GM21737 (cell line): Measurements from ENCODE around the gene ZSWIM3.
A peak's percentile ranks its signal among the peaks of the same experiment; 100 is the strongest.
"Not testable (repeated sequence)": the region's sequence is repeated elsewhere in the genome, so short reads cannot be mapped to it uniquely, and the experiment has no call there.

ENCODE experiments used
- ATAC-seq: cut with Tn5 transposase; IDR thresholded peaks from one replicate; pipeline ENCODE4 v1.9.1; 2021; ENCODE audit warnings: mild to moderate bottlenecking, moderate library complexity; ENCODE audit not compliant: unreplicated experiment

The ZSWIM3 gene

DNA sequence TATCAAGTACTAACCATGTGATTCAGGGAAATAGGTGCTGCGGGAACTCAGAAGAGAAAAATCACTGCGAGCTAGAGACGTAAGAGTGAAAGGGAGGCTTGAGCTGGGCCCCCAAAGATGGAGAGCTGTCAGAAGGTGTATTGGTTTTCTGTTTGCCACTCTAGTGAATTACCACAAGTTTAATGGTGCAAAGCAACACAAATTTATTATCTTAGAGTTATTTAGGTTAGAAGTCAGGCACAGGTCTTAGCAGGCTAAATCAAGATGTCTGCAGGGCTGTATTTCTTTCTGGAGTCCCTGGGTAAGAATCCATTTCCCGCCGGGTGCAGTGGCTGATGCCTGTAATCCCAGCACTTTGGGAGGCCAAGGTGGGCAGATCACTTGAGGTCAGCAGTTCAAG, 2.5 kb downstream of the ZSWIM3 start:
- no peak for ATAC-seq

DNA sequence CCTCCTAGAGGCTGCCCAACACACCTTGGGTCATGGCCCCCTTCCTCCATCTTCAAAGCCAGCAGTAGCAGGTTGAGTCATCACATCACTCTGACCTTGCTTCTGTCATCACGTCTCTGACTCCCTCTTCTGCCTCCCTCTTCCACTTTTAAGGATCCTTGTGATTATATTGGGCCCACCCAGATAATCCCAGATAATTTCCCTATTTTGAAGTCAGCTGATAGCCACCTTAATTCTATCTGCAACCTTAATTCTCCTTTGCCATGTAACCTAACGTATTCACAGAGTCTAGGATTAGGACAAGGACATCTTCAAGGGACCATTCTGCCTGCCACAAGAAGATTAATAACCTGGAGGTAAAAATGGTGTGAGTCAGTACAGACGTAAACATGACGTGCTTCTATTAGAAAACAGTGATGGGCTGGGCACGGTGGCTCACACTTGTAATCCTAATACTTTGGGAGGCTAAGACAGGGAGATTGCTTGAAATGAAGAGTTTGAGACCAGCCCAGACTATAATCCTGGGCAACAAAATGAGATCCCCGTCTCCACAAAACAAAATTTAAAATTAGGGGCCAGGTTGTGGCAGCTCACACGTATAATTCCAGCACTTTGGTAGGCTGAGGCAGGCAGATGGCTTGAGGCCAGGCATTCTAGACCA, 3.3 kb downstream of the ZSWIM3 start:
- ATAC-seq, result no peak

DNA sequence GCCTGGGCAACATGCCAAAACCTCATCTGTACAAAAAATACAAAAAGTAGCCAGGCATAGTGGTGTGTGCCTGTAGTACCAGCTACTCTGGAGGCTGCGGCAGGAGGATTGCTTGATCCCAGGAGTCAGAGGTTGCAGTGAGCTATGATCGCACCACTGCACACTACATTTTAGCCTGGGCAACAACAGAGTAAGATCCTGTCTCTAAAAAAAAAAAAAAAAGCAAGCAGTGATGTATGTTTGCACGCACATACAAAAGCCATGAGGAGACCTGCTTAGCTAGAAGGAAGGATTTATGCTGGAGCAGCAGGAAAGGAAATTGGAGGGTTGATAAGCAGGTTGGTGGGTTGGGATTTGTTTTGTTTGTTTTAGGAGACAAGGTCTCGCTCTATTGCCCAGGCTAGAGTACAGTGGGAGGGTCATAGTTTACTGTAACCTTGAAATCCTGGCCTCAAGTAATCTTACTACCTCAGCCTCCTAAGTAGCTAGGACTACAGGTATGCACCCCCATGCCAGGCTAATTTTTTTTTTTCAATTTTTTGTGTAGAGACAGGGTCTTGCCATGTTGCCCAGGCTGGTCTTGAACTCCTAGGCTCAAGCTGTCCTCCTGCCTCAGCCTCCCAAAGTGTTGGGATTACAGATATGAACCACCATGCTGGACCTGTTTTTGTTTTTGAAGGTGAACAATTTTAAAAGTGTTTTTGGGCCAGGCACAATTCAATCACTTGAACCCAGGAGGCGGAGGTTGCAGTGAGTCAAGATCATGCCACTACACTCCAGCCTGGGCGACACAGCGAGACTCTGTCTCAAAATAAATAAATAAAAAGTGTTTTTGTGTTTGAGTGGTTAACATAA, 4.0 kb downstream of the ZSWIM3 start:
- no peak for ATAC-seq

DNA sequence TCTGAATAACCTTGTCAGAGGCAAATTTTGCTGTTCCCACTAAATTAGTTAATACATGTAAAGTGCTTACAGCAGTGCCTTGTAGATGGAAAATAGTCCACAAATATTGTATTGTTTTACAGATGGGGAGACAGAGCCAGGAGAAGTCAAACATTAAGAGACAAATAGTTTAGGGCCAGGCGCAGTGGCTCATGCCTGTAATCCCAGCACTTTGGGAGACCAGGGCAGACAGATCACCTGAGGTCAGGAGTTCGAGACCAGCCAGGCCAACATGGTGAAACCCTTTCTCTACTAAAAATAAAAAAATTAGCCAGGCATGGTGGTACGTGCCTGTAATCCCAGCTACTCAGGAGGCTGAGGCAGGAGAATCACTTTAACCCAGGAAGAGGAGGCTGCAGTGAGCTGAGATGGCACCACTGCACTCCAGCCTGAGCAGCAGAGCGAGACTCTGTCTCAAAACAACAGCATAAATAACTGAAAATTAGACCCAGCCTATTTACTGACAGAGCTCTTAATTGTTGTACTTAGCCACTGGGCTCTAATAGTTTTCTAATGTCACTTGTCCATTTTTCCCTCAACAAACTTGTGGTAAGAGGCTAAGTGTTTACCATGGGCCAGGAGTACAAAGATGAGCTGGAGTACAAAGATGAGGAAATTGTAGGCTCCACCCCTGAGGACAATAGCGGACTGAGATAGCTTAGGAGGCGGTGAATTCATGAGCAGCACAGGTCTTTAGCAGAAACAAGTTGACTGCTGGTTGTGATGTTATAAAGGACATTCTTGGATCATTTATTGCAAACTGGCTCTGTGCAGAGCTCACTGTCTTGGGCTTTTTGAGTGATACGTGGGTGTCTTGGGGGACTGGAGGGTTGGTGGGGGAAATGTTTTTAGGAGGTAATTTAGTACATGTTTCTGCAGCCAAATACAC, 6.4 kb downstream of the ZSWIM3 start:
- no peak for ATAC-seq

DNA sequence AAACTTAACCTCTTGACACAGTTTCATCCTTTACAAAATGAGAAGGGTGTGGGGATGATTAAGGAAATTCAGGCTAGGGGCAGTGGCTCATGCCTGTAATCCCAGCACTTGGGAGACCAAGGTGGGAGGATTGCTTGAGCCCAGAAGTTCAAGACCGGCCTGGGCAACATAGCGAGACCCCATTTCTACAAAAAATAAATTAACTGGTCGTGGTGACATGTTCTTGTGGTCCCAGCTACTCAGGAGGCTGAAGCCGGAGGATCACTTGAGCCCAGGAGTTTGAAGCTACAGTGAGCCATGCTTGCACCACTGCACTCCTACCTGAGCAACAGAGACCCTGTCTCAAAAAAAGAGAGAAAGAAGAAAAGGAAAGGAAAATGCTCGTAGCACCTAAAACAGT, 9.0 kb downstream of the ZSWIM3 start:
- no peak for ATAC-seq

DNA sequence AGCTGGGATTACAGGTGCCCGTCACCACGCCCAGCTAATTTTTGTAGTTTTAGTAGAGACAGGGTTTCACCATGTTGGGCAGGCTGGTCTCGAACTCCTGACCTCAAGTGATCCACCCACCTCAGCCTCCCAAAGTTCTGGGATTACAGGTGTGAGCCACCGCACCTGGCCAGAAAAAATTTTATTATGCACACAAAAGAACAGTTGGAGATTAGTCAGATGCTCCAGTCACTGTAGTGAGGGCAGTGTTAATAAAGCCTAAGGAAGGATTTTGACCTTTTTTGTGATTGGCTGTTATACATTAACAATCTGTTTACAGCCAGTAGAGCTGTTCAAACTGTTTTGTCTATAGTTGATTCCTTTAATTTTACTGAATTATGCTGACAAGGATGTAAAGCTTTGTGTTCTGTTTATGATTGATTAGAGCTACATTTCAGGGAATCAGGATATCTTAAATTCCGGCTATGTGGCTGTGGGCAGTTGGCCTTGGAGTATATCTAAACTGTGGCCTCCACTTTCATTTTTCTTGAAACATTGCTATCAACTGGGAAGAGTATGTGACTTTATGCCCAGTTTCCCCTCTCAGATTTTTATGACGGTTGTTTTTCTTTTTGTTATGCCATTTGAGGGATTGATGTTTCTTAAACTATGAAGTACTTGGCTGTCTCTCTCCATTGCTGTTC, 9.9 kb downstream of the ZSWIM3 start:
- no peak for ATAC-seq

DNA sequence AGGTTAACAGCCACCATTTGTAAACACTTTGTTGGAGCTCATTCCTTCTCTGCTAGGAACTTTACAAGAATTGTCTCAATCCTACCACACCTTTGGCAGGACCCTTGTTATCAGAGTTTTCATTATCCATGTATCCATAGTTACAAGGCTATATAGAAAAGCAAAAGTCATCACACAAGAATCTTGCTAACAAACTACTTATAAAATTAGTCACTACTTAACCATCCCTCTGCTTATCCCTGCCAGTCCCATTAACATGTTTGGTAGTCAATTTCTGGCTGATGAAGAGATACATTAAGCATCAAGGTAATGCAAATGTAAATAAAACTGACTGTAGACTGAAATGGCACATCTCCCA, 10.4 kb downstream of the ZSWIM3 start:
- no peak for ATAC-seq

DNA sequence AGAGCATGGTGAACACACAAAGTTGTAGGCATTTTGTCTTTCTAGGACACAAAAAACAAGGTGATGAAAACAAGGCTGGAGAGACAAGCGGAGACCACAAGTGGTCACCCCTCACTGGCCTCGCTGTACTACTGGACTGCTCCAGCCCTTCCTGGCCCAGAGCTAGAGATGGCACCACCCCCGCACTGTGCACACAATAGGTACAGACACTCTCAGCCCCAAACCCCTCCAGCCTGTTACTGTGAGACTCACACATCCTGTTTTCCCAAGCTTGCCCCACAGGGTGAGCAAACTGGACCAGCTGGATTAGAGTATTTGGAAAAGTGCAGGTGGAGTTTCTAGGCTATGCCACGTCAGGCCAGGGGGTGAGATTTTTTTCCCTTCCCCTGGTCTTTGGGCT, 15.2 kb downstream of the ZSWIM3 start:
- ATAC-seq, result no peak

DNA sequence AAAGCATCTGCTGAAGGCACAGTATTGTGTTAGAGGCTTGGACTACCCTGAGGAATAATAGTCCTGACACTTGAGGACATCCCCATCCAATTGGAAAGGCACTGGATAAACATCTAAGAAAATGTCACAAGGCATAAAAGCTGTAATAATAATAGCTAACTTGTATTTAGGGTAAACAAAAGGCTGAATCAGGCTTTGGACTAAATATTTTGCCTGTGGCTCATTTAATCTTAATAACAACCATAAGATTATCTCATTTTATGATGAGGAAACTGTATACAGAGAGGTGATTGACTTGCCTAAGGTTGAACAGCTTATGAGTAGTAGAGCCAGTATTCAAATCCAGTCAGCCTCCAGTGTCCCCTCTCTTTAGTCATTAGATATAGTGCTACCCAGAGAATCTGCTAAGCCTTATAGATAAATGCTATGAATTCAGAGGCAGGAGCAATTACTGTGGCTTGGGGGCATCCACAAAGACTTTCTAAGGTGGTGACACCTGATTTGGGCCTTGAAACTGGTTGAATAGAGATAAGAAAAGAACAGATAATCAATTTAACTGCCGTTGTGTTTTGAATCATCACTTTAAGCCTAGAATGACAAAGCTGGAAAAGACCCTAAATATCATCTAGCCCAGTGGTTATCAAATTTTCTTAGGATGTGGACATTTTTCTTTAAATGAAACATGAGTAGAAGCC, 16.1 kb downstream of the ZSWIM3 start:
- no peak for ATAC-seq

DNA sequence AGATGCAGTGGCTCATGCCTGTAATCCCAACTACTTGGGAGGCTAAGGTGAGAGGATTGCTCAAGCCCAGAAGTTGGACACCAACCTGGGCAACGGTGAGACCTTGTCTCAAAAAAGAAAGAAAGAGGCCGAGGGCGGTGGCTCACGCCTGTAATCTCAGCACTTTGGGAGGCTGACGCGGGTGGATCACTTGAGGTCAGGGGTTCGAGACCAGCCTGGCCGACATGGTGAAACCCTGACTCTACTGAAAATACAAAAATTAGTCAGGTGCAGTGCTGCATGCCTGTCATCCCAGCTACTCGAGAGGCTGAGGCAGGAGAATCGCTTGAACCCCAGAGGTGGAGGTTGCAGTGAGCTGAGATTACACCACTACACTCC, 16.7 kb downstream of the ZSWIM3 start:
- ATAC-seq, result not testable (repeated sequence)

DNA sequence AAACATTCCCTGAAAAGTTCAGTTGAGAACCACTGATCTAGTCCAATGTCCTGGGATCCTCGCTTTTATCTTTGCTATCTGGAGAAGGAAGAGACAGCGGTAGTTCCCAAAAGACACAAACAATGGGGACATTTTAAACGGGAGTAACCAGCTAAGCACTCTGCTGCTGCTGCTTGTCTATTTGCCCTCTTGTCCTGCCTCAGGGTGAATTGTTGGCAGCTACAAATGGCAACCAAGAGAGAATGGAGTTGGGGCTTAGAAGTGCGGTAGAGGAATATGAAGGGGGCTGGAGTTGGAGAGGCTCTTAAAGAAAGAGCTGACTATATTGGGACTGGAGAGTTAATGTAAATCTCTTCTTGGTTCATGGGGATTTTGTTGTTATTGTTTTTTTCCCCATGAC, 17.2 kb downstream of the ZSWIM3 start:
- no peak for ATAC-seq

DNA sequence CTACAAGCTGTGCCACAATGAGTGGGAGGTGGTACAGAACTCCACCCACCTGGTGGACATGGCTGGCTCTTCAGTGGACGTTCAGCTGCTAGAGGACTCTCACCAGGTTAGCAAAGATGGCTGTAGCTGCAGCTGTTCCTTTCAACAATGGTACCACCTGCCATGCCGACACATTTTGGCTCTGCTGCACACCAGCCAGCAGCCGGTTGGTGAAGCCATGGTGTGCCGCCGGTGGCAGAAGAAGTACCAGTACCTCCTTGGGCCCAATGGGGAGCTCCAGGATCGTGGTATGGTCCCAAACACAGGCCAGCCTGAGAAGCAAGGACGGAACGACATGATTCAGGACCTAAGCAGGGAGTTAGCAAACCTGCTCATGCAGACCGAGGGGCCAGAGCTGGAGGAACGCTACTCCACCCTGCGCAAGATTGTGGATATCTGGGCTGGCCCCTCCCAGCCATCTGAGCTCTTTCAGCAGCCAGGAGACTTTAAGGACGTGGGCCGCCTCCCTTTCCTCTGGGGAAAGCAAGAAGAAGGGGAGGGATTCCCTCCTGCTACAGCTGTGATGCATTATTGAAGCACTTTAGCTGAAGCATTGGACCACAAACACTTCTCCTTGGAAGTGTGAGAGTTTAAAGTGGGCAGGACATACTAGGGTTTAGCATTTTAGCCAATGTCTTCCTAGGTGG, 20.8 kb downstream of the ZSWIM3 start:
- no peak for ATAC-seq

DNA sequence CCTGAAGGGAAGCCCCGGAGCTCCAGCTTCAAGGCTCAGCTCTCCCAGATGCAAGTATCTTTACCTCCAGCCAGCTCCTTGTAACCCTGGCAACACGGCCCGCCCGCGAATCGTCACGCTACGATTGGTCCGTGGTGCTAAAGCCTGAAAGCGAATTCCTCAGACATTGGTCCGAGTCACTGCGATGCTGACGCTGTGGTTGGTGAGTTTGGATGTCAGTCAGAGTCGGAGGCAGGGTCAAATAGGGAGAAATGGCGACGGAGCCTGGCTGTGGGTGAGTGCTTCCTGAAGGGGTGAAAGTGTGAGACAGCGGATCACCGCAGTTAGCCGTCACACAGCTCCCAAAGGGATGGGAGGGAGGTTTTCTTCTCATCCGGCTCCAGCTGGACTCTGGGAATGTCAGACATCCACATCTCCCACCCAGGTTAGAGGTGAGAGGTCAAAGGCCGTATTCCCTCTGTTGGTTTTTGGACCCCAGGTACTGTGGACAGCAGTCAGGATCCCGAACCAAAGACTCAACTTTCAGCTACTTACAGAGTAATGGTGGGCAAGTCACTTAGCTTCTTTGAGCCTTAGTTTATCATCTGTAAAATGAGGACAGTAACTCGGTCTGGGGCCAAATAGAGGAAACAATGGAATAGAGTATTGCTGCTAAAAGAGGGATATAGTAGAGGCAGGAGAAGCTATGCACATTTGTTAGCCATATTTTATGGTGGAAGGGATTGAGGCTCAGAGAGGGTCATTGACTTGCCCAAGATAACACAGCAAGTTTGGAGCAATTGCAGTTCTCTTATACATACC, 23.8 kb downstream of the ZSWIM3 start, which contains the start of gene ZSWIM1:
ZSWIM1 (plus strand) TSS at position 240 of the 801 bp plus-strand sequence. CDS start 1,366 bp downstream, outside the sequence.
- ATAC-seq, result peak; percentile 95

DNA sequence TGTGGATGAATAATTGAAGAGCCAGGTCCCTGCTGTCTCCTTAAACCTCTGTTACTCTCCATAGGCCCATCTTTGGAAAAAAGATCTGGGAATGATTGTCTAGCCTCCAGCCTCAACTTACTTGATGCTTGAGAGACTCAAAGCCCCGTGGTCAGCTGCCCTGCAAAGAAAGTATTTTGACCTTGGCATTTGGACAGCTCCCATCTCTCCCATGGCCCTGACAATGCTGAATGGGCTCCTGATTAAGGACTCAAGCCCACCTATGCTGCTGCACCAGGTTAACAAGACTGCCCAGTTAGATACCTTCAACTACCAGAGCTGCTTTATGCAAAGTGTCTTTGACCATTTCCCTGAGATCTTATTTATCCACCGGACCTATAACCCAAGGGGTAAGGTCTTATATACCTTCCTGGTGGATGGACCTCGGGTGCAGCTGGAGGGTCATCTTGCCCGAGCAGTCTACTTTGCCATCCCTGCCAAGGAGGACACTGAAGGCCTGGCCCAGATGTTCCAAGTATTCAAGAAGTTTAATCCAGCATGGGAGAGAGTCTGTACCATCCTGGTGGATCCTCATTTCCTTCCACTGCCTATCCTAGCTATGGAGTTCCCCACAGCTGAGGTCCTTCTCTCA, 25.2 kb downstream of the ZSWIM3 start:
- ATAC-seq, result no peak

DNA sequence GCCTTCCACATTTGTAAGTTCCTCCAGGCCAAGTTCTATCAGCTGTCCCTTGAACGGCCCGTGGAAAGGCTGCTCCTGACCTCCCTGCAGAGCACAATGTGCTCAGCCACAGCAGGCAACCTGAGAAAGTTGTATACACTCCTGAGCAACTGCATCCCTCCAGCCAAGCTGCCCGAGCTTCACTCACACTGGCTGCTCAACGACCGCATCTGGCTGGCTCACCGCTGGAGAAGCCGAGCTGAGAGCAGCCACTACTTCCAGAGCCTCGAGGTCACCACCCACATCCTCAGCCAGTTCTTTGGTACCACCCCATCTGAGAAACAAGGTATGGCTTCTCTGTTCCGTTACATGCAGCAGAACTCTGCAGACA, 25.7 kb downstream of the ZSWIM3 start:
- no peak for ATAC-seq

DNA sequence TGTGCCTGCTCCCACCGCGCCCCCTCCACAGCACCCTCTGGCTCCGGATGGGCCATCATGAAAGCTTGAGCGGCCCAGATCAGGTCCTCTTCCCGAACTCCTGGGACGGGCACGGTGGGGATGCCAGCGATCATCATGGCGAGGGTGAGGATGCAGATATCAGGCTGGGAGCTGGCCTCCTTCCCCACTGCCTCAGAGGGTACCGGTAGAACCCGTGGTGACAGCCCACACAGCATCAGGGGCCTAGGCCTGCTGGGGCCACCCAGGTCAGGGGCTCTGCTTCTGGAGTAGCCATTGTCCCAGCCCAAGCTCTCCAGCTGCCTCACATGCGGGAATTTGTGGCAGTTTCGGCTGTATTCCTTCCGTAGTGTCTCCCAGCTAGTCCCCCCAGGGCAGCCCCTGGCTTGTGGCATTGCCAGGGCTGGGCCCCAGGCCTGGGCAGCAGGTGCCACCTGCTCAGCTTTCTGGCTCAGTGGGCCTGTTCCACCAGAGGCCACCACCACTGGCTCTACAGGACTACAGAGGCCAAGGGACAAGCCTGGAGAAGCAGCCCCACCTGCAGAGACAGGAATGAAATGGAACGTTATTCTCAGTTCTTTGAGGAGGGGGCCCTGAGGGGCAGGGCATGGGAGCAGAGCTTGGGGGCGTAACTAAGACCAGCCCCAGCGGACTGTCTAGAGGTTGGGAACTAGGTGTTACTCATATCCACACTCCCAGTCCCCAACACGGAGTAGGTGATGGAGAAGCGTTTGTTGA, 29.4 kb downstream of the ZSWIM3 start:
- no peak for ATAC-seq

DNA sequence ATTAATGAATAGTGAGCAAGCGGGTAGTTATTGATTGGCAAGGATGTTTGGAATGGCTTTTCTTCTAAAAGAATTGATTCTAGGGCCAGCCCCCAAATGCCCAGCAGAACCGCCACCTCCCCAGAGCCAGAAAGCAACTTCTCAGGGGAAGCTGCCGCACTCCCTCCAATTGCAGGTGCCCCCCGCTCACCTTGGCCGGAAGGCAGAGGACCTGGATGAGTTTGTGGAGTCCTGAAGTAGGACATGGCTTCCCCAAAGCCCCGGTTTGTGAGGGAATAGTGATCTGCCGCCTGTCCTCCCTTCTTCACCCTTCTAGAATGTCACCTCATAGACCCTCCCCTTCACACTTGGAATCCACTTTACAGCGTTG, 29.9 kb downstream of the ZSWIM3 start, which contains the start of gene SPATA25:
SPATA25 (minus strand) TSS at position 277 of the 370 bp plus-strand sequence; CDS start at position 245, 32 bp downstream.
- ATAC-seq, result no peak

DNA sequence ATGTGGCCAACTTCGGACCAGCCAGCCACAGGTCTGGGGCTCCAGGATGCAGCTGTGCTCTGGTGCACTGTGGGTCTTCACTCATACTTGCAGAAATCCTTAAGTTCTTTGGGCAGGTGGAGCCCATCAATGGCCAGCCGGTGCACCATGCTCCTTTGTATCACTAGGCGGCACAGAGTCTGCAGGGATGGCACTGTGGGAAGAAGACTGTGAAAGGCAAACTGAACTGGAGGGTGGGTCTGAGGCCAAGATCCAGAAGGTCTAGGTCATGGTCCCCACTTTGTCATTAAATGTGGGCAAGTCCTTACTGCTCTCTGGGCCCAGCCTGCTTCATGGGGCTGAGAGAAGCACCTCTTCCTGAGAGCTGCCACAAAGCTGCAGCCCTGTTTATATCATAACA, 31.3 kb downstream of the ZSWIM3 start:
- no peak for ATAC-seq
